GM18861 (cell line): Measurements from ENCODE around the gene SLAIN2.
"Not testable (repeated sequence)": the region's sequence is repeated elsewhere in the genome, so short reads cannot be mapped to it uniquely, and the experiment has no call there.

Experiments used
- ATAC-seq: cut with Tn5 transposase; IDR thresholded peaks from one replicate; pipeline ENCODE4 v1.9.1; 2021; ENCODE audit not compliant: unreplicated experiment

Gene SLAIN2

GRCh38 chr4:48340965-48341775 lies at the start of gene SLAIN2:
SLAIN2 (plus strand) TSS chr4:48341529; CDS start chr4:48341740, 211 bp downstream.
- peak; percentile 74 for ATAC-seq

DNA sequence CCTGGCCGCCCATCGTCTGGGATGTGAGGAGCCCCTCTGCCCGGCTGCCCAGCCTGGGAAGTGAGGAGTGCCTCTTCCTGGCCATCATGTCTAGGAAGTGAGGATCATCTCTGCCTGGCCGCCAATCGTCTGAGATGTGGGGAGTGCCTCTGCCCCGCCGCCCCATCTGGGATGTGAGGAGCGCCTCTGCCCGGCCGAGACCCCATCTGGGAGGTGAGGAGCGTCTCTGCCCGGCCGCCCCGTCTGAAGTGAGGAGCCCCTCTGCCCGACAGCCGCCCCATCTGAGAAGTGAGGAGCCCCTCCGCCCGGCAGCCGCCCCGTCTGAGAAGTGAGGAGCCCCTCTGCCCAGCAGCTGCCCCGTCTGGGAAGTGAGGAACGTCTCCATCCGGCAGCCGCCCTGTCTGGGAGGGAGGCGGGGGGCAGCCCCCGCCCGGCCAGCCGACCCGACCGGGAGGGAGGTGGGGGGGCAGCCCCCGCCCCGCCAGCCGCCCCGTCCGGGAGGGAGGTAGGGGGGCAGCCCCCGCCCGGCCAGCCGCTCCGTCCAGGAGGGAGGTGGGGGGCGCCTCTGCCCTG lies 49.0 kb upstream of the SLAIN2 start:
- not testable (repeated sequence) for ATAC-seq

DNA sequence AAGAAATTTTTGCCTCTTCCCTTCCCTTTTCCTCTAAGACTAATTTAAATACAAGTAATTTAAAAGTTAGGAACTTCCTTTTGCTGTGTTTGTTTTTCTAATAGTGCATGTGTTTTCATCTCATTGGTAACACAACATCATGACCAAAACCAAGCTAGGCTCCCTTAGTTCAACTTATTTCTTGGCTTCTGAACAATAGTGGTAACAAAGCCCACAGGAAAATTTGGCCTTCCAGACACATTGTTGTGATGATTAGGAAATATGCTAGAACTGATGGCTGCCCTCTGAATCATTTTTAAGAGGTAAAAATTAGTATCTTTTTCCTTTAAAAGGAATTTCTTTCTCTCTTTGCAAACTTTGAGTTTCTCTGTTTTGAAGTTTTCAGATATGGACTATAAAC lies 46.2 kb upstream of the SLAIN2 start:
- no peak for ATAC-seq

DNA sequence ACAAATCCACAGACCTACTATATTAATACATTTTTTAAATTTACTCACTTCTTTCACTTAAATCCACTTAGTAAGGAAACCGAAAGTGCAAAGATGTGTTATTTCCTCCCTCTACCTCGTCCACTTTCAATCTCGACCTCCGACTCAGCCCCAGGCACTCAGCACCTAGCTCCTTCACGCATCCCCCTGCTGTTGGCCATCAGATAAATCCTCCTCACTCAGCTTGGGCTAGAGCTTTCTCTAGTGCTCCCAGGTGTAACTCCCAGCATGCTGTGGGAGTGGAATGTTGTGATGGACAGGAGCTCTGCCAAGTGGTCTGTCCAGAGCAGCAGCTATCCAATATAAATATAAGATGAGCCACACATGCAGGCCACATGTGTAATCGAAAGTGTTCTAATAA lies 45.0 kb upstream of the SLAIN2 start:
- peak; percentile 83 for ATAC-seq

DNA sequence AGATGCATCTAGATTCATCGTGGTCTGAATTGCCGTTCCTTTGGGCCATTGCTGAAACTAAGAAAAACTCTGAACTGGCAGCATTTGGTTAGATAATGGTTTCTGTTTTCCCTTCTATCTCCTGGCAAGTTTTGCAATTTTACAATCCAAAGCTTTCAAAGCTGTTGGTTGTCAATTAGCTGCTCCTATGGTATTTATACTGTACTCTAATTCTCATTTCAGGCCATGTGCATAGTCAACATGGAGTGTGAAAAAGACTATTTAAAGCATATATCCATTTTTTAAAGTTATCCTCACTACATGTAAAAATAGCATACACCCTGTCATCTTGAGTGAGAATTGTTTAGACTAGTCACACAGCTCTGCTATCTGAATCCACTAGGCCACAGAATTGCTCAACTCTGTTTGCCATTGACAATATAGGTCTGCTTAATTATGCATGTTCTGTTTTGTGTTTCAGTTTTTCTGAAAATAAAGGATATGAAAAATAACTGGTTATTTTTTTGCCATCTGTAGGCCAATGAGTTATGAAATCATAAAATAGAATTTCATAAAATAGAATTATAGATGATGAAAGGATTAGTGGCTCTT lies 44.0 kb upstream of the SLAIN2 start:
- ATAC-seq, result no peak

DNA sequence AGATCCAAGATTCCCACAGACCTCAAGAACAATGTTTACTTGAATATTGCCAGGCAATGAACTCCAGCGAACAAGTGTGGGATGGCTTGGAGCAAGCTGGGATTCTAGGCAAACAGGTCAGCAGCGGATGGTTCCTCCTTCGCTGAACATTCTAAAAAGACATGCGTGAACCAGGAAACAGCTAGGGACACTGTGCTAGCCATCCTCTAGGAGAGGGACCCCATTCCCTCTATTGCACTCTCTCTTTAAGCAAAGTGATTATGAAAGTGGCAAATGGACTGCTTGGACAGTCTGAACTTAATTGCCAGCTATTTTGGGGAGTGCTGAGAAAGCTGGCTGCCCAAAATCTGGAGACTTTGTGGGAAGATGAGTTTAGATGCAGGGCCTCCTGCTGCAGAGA lies 41.8 kb upstream of the SLAIN2 start:
- no peak for ATAC-seq

- ATAC-seq, result no peak
Measured at GRCh38 chr4:48300004-48300403, 41.3 kb upstream of the SLAIN2 start.

DNA sequence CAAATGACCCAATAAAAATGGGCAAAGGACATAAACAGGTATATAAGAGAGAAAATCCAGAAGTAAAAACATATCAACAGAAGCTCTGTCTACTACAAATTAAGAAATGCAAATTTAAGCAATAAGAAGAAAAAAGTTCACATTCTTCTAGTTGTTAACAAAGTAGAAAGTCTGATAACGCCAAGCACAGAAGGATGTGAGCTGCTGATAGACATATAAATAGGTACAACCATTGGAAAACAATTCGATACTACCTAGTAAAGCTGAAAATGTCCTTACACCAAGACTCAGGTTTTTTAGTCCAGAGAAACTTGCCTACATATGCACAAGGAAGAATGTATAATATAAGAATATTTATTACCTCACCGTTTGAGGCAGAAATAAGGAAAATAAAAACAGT lies 35.8 kb upstream of the SLAIN2 start:
- no peak for ATAC-seq

- ATAC-seq, result peak; percentile 82
Measured at GRCh38 chr4:48307528-48307927, 33.8 kb upstream of the SLAIN2 start.

- ATAC-seq, result no peak
Measured at GRCh38 chr4:48308901-48309300, 32.4 kb upstream of the SLAIN2 start.

DNA sequence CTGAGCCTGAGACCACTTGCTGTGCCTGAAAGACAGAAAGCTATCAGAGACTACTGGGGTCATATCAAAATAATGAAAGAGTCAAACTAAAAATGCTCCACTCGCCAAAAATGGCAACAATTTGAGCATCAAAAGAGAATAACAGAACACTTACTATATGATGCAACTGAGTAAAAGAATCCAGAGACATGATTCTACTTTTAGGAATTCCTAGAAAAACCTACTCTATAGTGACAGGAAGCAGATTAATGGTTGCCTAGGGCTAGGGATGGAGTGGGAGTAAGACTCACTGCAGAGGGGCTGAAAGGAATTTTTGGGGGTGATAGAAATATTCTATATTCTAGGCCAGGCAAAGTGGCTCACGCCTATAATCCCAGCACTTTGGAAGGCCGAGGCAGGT lies 29.4 kb upstream of the SLAIN2 start:
- ATAC-seq, result no peak

GRCh38 chr4:48314746-48315145 lies 26.6 kb upstream of the SLAIN2 start:
- not testable (repeated sequence) for ATAC-seq

DNA sequence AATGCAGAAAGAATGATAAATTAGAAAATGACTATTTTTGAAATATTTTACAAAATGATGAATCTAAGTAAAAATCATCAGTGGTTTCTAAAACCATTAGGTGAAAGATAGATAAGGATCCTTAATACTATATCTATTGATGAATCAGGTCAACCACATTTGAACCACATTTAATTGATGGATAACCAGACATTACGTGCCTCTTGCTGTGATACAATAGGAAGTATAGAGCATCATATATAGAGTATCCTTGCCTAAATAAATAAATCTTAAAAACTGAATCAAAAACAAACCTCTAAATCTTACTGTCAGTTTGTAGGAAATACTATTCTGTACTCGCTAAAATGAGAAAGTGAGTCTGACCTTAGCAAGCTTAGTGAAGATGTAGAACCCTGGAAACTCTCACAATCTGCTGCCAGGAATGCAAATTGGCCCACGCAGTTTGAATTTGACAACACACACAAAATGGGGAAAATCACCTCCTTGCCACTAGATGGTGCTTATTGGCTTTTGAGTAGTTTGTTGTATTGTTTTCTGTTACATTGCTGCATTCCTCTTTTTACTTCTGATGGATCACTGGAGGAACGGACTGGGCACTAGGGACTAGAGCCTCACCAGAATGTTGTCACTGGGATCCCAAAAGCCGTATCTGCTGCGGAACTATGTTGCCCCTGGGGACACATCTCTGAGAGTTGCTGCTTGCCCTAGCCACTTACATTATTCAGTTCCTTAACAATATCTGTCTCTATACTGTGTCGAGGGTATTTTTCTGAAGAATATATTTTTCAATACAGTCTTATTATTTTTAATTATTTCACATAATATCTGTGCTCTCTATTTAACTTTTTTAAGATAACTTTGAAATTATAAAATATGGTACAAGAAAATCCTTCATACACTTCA lies 25.4 kb upstream of the SLAIN2 start:
- ATAC-seq, result peak; percentile 59

- no peak for ATAC-seq
Measured at GRCh38 chr4:48321312-48321711, 20.0 kb upstream of the SLAIN2 start.

- no peak for ATAC-seq
Measured at GRCh38 chr4:48322063-48322462, 19.3 kb upstream of the SLAIN2 start.

GRCh38 chr4:48324281-48324680 lies 17.0 kb upstream of the SLAIN2 start:
- ATAC-seq, result no peak

- no peak for ATAC-seq
Measured at GRCh38 chr4:48329193-48329592, 12.1 kb upstream of the SLAIN2 start.

DNA sequence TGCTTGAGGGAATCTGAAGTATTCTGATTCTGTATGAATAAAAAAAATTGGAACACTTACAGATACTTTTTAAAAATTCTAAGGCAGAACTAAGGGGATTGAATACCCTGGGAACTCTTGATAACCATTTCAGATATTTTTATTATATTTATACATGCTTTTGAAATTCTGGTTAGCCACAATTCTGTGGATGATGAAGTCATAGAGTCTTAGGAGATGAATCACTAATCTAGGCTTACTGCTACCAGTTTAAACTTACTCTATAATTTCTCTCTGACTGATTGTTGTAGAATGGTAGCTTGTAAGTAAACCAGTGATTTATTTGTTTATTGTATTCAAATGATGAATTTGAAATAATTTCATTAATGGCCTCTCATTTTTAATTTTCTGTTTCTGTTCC lies 11.4 kb upstream of the SLAIN2 start:
- ATAC-seq, result no peak

GRCh38 chr4:48331577-48332330 lies 9.6 kb upstream of the SLAIN2 start:
- ATAC-seq, result no peak

DNA sequence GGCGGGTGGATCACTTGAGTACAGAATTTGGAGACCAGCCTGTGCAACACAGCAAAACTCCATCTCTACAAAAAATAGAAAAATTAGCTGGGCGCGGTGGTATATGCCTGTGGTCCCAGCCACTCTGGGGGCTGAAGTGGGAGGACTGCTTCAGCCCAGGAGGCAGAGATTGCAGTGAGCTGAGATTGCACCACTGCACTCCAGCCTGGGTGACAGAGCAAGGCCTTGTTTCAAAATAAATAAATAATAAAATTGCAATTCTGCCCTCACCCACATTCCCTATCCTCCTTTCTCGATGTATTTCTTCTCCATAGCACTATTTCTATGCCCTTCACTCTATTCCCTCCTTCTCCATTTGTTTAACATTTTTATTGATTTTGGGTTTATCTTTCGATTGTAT lies 8.7 kb upstream of the SLAIN2 start:
- no peak for ATAC-seq

GRCh38 chr4:48333587-48333986 lies 7.7 kb upstream of the SLAIN2 start:
- no peak for ATAC-seq
